HG02943 (cell line): Measurements from ENCODE around the gene ADGRA1.

Source experiments
- ATAC-seq: cut with Tn5 transposase; IDR thresholded peaks from one replicate; pipeline ENCODE4 v1.9.1; 2021; ENCODE audit warnings: mild to moderate bottlenecking, low read depth, moderate library complexity; ENCODE audit not compliant: unreplicated experiment

The ADGRA1 gene

DNA sequence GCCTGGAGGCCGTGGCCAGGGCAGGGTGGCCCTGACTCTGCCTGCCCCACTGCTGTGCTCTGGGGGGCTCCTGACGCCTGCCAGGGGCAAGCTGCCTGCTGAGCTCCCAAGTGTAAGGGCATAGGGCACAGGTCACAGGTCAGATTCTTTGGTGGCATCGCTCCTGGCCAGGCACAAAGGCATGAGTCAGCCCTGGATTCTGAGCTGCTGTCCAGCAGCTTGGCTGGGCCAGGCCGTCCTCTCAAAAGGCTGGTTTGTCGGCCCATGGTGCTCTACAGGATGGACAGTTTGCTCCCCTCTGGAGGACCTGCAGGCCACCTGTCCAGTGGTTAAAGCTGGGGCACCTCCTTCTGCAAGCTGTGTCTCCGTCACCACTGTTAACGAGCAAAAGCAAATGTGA lies 2.9 kb downstream of the ADGRA1 start:
- no peak for ATAC-seq

DNA sequence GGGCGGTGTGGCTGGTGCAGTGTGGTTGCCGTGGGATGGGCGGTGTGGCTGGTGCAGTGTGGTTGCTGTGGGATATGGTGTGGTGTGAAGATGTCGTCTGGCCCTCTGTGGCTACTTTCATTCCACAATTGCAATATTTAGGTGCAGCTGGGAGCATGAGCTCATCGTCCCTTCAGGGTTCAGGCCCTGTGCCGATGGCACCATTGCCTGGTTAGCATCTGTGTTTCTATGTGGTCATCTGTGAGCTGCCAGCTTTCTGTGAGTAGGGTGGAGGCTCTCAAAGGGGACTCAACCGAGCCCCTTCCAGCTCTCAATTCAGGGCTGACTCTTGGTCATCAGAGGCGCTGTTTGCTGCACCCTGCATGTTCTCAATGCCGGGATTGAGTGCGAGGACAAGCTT lies 3.6 kb downstream of the ADGRA1 start:
- no peak for ATAC-seq

DNA sequence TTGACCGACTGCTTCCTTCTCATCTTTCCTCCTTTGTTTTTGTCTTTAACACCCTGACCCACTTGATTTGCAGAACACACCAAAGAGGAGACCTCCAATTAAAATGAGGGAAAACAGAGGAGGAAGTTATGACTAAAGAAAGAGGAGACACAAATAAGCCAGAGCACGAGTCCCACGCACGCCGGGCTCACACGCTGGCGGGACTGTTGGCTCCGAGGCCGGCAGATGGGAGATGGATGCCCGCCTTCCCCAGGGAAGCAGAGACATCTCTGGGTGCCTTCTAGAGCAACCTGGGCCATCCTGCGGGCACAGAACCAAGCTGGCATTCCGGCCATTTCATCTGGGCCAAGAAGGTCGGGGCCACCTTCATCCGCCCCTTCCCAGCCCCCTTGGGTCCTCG lies 5.6 kb downstream of the ADGRA1 start:
- no peak for ATAC-seq

DNA sequence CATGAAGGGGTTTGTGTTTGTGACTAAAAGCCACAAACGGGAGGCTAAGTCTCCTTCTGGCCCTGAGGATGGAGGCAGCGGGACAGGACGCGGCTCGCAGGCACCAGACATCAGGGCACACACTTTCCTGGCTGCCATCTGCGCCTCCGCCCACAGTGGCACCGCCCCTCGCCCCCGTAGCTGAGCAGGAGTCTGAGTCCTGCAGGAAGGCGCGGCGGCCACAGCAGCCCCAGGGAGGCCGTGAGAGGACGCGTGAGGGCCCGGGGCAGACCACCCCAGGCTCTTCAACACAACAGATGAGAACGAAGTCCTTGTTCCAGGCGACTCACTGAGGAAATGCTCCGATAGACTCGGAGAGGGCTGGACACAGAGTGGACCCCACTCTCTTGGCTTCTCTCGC lies 6.6 kb downstream of the ADGRA1 start:
- ATAC-seq = no peak

DNA sequence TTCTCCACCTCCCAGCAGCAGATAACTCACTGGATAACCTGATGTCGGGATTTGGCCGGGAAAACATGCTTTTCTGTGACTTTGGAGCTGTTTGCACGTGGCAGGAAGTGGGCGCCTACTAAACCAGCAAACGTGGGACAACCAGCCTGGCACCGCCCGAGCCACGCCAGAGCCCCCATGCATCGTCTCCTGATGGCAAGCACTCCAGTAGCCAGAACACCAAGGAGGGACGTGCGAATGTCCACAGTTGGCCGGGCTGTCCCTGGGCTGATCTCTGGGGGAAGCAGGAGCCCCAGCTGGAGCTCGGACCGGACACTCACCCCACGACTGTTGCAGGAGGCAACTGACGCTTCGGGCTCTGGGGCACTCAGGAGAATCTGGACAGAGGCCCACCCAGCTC lies 7.1 kb downstream of the ADGRA1 start:
- no peak for ATAC-seq

DNA sequence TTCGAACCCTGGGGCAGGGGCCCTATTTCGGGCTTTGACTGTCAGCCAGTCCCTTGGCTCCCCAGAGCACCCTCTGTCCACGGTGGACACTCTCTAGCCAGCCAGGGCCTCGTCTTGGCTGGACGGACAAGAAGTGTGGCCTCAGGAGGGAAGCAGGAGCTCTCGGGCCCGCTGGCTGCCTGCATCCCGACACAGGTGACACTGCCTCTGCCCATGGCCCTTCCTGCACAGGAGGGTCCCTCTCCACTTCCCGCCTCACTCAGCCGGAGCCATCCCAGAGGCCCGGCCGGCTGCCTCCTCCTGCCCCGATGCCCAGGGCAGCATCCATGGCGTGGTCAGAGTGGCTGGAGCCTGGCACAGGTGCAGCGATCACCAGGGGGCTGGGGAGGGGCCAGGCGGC lies 7.9 kb downstream of the ADGRA1 start:
- ATAC-seq = no peak

DNA sequence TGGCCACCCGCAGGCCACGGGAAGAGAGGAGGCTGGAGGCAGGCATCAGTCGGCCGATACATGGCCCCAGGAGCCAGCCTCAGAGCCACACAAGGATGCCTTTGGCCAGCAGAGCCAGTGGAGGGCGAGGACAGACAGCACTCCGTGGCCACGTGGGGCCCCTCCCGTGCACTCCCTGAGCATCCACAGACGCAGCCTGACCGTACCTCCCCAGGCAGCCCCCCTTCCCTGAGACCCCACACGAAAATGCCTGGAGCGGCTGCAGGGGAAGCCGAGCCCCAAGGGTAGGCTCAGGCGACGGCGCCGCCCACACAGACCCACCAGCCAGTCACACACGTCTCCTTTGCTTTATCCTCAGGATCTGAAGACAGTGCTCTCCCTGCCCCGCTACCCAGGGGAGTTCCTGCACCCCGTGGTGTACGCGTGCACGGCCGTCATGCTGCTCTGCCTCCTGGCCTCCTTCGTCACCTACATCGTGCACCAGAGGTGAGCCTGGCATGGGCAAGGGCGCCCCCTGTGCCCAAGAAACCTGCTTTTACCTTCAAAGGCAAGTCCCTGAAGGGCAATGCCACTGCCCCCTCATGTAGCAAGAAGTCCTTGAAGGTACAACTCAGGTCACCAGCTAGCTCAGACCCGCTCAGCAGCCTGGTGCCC lies 9.0 kb downstream of the ADGRA1 start:
- ATAC-seq = no peak

DNA sequence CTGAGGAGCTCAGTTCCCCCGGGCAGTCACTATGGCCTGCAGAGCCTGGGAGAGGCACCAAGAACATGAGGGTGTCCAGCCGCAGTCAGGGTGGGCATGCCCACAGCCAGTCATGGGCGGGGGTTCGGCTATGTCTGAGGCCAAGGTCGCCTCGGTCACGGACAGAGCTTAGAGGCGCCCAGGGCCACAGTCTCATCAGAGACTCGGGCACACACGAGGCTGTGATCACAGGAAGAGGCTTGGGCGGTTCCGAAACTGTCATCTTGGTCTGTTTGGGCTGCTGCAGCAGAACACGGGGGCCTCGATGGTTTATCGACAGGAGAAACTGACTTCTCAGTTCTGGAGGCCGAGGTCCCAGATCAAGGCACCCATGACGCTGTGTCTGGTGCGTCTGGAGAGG lies 9.7 kb downstream of the ADGRA1 start:
- no peak for ATAC-seq

DNA sequence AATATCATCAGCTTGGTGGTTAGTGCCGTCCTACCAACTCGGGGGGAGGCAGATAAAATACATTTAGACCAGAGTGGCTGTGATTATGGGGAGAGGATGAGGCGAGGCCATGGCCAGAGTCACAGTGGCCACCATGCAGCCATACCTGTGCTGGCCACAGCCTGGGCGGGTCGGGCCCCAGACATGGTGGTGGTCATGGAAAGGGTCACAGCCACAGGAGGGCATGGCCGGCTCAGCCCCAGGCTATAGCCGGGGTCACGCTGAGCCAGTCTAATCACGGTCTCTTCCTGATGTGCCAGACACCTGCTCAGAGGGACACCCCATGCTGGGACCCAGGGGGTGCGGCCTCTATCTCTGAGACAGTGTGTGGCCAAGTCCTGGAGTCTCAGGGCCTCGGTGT lies 10.2 kb downstream of the ADGRA1 start:
- no peak for ATAC-seq

DNA sequence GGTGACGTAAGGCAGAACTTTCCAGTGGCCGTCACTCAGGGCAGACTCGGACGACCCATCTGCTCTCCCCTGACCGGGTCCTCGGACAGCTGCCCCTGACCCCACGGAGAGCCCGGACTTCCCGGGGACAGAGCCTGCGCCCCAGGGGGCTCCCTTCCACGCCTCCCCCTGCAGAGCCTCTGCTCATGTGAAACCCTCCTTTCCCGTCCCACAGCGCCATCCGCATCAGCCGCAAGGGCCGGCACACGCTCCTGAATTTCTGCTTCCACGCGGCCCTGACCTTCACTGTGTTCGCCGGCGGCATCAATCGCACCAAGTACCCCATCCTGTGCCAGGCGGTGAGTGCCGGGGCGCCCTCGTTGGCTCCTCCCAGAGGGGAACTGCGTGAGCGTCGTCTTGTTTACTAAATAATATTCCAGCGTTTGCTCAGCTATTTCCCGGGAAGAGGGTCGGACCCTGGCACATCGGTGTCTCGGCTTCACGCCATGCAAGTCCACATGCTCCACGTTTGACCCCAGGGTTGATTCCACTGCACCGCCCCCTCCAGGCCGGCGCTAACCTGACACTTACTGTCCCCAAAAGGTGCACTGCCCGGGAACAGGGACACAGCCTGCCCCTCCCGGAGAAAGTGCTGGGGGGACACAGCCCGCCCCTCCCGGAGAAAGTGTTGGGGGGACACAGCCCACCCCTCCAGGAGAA lies 10.9 kb downstream of the ADGRA1 start:
- ATAC-seq = no peak

DNA sequence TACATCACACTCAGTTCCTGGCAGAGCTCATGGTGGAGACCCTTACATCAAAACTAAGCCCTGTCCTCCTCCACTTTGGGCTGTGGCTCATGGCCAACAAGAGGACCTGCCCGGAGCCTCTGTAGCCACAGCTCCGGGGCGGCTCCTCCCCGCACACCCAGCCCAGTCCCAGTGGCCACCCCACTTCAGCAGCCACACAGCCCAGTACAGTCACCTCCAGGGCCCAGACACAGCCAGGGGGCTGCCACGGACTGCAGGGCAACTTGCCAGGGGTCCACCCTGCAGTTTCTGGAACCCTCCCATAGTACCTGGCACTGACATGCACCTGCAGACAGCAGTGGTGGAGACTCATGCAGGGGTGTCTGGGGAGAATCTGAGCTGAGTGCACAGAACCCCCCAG lies 11.8 kb downstream of the ADGRA1 start:
- ATAC-seq = no peak

DNA sequence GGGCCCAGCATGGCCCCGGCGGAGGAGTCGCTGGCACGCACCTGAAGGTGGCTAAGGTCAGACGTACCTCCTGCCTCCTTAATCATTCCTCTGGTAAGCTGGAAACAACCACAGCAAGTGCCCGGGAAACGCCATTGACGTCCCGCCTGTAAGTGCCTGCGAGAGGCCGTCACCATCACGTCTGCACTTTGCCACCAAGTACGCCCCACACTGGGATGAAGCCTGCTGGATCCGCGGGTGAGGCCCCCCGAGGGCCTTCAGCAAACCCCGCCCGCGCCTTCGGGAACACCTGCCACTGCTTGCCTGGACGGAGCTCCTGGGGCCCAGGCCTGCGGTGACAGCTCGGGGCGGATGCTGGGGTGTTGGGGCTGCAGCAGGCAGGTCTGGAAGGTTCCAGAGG lies 12.5 kb downstream of the ADGRA1 start:
- ATAC-seq = no peak

DNA sequence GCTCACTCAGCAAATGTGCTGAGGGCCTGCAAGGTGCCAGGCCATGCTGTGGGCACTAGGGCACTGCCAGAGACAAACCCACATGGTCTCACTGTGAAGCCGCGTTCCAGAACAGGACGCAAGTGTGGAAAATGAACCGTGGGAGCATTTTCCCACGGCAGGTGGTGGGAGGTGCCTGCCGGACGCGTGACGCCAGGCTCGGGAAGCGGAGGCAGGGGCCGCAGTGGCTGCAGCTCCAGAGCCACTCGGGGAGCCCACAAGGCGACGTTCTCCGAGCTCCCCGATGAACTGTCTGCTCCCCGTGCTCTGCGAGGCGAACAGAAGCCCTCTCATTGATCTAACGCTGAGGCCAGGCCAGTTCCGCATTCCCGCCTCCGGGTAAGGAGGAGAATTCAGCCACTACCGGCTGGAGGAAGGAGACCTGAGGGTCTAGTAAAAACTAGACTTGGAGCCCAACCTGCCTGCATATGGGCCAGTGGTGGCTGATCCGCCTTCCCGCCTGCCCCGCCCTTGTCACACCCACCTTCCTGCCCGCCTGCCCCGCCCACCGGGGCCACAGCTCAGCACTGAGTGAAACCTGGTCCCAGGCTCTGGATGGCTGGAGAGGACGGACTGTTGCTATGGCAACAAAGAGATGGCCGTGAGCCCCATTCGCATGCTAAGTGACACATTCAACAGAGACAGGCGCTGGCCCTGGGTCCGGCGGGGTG lies 13.1 kb downstream of the ADGRA1 start:
- ATAC-seq = no peak

DNA sequence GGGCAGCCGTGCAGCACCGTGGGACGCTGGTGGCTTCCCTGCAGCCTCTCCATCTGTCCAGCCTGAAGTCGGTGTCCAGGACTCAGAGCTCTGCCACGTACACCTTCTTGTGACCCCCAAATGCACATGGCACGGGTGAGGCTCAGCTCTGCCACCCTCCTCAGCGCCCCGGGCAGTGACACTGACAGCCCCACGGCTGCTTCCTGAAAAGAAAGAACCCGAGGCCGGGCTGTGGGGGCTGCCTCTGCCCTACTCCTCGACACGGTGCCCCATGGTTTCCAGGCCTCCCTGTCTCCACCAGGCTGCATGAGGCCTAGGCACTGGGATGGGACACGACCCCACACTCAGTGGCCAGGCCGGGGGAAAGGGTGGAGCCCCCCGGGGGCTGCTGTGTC lies 13.7 kb downstream of the ADGRA1 start:
- no peak for ATAC-seq

DNA sequence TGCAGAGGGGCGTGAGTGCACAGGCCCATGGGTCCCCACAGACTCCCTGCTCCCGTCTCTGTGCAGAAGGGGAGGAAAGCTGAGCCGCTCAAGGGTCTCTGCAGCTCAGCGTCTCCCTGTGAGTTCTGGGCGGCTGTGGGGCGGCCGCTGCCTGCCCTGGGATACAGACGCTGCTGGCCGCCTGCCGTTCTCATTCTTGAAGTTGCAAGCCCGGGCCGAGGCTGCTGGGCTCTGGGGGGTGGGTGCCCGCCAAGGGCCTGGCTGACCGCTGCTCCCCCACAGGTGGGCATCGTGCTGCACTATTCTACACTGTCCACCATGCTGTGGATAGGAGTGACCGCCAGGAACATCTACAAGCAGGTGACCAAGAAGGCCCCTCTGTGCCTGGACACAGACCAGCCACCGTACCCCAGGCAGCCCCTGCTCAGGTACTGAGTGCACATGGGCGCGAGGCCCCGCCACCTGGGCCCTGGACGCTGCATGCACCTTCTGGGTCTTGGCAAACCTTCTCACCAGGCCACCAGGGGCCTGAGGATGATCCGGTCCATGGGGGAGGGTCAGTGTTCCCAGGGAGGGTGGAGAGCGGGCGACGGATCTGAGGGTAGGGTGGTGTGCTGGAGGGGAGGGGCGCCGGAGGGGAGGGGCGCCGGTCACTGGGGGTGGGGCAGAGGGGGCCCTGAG lies 14.8 kb downstream of the ADGRA1 start:
- no peak for ATAC-seq

DNA sequence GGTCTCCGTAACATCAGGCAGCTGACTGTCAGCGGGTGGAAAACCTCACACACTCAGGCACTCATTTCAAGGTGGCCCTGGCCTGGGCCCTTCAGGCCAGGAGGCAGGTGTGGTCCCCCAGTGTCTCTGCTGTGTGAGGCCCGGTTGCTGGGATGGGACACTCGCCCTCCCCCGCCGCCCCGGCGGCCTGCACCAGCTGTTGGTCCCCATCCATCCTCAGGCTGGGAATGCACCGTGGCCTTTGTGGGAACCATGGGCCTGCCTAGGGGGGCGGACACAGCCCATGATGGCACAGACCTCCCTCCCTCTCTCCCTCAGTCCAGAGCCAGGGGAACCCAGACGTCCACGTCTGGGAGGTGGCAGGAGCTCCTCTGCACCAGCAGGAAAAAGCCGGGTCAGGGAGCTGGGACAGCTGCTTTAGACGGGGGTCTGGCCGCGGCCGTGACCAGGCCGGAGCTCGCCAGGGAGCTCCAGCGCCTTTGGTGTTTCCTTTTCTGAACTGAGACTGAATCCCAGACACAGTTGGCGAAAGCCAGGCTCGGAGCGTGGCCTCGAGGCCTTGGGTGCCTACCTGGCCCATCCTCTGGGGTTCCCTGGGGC lies 15.7 kb downstream of the ADGRA1 start:
- ATAC-seq = no peak

DNA sequence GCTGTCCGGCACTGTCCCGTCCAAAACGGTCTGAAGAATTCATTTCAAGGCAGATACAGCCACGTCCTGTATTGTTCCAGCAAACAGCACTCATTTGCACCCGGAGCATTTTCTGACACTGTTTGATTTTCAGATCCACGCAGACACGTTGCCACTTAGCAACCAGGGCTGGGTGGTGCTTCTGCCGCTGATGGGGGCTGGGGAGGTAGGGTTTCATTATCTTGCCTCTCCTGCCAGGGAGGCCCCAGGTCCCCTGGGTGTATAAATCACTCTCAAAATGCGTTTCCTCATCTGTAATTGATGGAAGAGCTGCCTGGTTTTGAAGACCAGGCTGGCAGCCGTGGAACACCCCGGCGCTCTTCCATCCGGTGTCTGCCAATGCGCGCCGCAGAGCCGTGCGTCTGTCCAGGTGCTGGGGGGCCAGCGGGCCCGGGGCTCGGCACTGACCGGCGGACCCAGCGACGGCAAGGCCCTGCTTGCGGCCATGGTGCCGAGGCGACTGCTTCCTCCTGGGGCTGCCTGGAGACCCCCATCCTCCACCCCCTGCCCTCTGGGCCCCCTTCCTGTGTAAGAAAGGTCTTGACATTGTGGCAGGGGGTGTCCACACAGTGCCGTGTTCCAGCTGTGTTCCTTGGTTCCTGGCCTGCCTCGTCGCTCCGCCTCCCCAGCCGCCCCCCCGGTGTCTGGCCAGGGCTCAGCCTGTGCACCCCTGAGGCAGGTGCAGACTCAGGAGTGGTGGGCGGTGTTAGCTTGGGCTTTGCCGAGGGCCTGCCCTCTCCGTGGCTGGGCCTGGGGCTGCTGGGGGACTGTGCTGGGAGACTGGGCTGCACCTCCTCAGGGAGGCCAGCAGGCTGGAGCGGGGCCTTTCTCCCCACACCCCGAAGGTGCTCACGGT lies 16.6 kb downstream of the ADGRA1 start:
- ATAC-seq = no peak

DNA sequence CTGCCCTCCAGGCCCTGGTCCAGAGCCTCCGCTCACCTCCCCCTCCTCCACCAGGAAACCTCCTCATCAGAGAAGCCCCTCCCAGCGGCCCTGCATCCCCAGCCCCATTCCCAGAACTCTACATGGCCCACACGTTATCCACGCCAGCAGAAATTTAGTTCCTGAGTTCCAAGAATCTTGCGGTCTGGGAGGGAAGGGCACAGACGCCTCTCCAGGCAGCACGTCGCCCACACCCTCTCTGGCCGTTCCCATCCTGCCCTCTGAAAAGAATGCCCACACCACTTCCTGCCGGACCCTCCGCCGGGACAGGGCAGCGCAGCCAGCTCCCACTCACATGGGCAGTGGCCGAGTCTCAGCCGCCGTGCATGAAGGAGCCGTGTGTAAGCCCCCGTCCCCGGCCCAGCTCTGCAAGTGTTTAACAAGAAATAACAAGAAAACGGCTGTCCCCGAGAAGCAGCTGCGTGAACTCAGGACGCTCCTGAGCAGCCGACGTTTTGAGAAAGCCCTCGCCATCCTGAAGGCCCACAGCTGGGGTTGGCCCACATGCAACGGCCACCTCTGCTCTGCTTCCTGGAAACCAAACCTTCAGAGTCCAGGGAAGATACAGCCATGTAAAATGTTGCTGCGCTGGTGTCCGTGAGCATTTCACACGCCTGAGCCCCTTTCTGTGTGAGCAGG lies 17.4 kb downstream of the ADGRA1 start:
- ATAC-seq = no peak

DNA sequence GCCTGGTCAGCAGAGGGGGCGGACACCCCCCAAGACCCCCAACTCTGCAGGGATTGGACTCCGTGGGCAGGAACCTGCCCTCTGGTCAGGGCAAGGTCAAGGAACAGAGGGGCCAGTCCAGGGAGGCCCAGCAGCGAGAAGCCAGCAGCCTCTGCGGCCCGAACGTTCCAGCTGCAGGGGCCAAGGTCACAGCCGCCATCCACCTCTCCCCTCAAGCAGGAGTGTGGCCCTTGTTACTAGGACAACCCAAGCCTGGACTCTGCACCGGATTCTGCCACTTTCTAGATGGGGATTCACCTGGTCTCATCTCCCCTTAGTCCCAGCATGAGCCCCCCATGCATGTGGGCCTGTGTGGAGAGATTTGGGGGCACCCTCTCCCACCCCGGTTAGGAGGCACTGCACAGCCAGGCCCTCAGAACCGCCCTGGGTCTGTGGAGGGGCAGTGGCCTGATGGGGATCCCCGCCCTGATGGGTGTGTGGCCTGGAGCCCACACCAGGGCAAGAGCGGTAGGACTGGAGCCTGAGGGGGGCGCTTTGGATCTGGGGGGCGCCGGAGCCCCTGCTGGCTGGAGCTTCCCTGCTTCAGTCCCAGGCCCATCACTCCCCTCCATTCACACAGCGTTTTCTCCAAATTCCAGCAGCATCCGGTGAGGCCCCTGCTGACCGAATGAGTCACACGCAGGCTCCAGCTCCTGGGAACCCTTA lies 18.1 kb downstream of the ADGRA1 start:
- no peak for ATAC-seq
